AG04449 (cell line): ENCODE data around the gene CACNA1B.
"Not testable (repeated sequence)": the region's sequence is repeated elsewhere in the genome, so short reads cannot be mapped to it uniquely, and the experiment has no call there.

Experiments
- CTCF ChIA-PET: fragments of 350-600 bp; formaldehyde crosslinking; extraction: SDS; loops from one replicate; lab custom pipeline; 2021; ENCODE audit warnings: antibody characterized with exemption; lab: Yijun Ruan, JAX
- POLR2A ChIA-PET: fragments of 400-600, 350-600 bp; formaldehyde crosslinking; extraction: SDS; loops from one replicate; lab custom pipeline; 2020; ENCODE audit warnings: antibody characterized with exemption, inconsistent platforms; lab: Yijun Ruan, JAX
- DNase-seq: peaks from one replicate; pipeline ENCODE4 v3.0.0-alpha.2; 2010; ENCODE audit warnings: low read depth, low spot score
- H3K4me3 ChIP-seq: 2 replicates; pipeline ENCODE4 v1.5.1; 2011; ENCODE audit warnings: low read depth, mild to moderate bottlenecking, control low read depth, low read length
- TF ChIP-seq, protein P1 (sequence below): IDR thresholded peaks from one replicate; pipeline ENCODE4 v1.5.1; 2011; ENCODE audit warnings: mild to moderate bottlenecking, moderate library complexity, low read length, control low read depth, inconsistent platforms; ENCODE audit not compliant: insufficient read depth; ENCODE audit errors: missing control alignments

Gene CACNA1B

DNA sequence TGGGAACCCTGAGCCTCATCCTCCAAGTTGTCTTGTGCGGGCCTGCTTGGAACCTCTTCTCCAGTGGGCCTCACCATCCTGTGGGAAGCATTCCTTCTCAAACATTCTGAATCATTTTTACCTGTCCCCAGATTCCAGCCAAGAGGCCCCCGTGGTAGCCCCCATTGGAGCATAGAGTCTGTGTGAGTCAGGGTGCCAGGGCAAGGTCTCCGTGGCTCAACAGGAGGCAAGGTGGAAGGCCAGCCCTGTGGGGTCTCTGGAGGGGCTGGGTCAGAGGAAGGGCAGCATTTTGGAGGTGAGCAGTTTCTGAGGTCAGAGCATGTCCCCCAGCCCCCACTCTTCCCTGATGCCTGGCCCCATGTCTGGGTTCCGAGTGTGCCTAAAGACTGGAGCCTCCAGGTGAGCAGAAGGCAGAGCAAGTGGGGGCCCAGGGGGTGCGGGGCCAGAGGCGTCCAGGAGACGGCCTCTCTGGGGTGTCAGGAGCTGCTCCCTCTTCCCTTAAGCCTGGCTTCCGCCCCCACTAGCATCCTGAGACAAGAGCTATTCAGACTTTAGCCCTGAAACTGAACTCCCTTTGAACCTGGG lies 2.1 kb downstream of the CACNA1B start:
- no peak overlapping the region for H3K4me3 ChIP-seq
- CTCF ChIA-PET = no interaction called here
- POLR2A ChIA-PET = no interaction called here
- DNase-seq = no peak
- TF ChIP-seq, protein P1, sequence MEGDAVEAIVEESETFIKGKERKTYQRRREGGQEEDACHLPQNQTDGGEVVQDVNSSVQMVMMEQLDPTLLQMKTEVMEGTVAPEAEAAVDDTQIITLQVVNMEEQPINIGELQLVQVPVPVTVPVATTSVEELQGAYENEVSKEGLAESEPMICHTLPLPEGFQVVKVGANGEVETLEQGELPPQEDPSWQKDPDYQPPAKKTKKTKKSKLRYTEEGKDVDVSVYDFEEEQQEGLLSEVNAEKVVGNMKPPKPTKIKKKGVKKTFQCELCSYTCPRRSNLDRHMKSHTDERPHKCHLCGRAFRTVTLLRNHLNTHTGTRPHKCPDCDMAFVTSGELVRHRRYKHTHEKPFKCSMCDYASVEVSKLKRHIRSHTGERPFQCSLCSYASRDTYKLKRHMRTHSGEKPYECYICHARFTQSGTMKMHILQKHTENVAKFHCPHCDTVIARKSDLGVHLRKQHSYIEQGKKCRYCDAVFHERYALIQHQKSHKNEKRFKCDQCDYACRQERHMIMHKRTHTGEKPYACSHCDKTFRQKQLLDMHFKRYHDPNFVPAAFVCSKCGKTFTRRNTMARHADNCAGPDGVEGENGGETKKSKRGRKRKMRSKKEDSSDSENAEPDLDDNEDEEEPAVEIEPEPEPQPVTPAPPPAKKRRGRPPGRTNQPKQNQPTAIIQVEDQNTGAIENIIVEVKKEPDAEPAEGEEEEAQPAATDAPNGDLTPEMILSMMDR = no peak

DNA sequence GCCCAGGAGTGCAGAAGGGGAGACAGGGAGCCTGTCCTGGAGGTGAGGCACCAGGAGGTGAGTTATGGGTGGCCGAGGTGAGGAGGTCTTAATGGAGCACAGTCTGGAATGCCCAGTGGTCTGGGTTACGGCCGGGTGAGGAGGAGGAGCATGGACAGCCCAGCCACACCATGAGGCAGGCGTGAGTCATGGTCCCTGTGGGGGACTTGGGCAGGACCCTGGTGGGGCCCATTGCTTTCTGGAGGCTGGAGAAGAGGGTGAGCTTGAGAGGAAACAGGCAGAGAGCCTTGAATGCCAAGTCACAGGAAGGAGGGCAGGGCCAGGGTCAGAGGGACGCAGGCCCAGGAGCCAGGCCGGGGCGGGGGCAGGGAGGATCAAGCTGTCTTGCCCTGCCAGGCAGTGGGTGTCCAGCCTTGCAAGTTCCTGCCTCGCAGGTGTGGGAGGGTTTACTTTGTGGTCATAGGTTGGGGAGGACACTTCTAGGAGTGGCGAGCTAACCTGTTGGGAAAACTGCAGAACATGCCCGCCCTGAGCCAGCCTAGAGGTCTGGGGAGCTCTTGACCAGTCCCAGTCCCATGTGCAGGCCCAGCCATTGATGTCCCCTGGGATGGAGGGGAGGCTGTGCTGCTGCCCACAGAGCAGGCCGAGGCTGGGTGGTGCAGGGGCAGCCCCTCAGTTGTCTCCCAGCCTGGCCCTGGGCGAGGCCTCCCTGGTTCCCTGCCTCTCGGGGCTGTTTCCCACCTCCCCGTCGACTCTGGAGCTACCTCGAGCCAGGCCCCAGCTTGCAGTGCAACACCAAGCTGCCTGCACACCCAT lies 2.8 kb downstream of the CACNA1B start:
- TF ChIP-seq, protein P1 = no peak
- DNase-seq = no peak
- no peak overlapping the region for H3K4me3 ChIP-seq
- ChIA-PET POLR2A (no interaction called here), CTCF (no interaction called here)

DNA sequence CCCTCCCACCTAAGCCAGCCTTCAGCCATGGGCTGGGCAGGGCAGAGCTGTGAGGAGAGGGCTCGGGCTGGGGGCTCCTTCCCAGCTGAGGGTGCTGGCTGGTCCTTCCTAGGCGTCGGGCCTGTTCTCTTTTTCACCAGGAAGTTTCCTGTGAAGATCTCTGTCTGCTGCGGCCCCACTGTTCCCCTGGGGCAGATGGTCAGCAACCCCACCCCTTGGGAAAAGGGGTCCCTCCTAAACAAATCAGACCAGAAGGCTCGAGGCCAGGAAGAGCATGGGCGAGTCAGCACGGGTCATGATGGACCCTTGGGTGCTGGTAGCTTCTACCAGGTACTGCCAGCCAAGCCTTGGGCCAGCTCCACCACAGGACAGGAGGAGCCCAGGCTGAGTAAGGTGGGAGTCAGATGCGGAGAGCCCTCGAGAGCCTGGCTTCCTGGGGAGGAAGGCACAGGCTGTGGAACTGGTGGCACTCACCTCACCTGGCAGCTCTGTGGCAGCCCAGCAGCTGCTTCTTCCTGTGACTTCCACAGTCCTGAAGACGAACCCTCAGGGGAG lies 3.5 kb downstream of the CACNA1B start:
- POLR2A ChIA-PET = no interaction called here
- no peak overlapping the region for H3K4me3 ChIP-seq
- no peak for DNase-seq
- CTCF ChIA-PET = no interaction called here
- TF ChIP-seq, protein P1 = no peak

DNA sequence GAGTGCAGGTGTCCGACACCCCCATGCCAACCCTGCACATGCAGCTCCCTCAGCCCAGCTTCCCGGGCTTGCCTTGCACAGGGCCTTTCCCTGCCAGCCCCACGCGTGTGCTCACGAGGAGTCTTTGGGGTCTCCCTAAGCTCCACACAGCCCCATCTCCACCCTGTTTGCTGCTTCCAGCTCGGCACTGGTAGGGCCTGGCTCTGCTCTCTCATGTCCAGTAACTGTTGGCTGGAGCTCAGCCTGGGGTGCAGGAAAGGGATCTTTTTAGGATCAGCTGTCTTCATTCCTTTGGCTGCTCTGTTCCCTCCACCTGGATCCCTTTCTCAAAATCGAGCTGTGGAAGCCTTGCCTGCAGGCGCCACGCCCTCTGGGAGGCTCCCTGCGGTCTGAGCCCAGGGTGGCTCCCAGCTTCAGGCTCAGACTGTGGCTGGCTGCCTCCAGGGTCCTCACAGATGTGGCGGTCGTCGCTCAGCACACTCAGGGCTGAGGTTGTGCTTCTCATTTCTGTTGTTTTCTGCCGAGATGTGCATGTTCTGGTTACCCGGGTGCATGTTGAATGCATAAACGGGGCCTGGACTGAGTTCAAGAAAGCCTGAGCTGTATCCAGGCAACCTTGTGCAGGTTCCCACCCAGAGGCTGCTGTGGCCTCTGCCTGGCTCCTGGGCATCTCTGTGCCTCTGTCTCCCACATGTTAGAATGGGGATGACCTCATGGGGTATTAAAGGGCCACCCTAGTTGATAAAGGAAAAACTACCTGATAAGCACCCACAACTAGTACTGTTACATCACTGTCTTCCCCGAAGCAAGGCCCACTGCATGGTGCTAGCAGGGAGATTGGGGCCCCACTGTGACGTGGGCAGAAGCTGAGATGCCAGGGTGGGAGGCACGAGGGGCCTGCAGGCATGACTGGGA lies 4.3 kb downstream of the CACNA1B start:
- no peak for DNase-seq
- CTCF ChIA-PET = no interaction called here
- TF ChIP-seq, protein P1 = no peak
- no peak overlapping the region for H3K4me3 ChIP-seq
- POLR2A ChIA-PET = no interaction called here

DNA sequence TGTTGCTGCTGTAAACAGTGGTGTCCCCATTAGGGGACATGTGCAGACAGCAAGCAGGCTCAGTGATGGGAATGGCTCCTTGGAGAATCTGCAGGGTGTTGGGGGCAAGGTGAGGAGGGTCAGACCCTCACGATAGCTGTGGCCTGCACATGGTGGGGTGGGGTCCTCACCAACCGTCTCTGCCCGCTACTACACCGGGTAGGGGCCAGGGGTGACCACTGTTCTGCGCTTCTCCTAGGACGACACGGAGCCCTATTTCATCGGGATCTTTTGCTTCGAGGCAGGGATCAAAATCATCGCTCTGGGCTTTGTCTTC lies 4.9 kb downstream of the CACNA1B start:
- no peak overlapping the region for H3K4me3 ChIP-seq
- DNase-seq = no peak
- CTCF ChIA-PET = no interaction called here
- TF ChIP-seq, protein P1 = no peak
- POLR2A ChIA-PET = no interaction called here

DNA sequence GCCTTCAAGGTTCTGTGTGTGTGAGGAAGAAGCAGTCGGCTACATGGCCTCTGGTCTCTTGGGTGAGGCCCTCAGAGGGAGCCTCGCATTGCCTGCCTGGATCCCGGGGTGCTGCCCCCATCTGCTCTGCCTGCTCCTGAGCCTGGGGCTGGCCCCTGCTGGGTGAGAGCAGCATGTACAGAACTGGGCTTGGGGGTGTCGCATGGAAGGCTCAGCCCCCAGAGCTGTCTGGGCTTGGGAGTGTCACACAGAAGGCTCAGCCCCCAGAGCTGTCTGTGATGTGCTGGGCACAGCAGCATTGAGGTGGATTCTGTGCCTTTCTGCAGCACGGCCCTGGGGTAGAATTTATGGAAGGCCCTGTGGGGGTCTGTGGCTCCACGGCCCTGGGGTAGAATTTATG lies 6.4 kb downstream of the CACNA1B start:
- CTCF ChIA-PET = not testable (repeated sequence)

DNA sequence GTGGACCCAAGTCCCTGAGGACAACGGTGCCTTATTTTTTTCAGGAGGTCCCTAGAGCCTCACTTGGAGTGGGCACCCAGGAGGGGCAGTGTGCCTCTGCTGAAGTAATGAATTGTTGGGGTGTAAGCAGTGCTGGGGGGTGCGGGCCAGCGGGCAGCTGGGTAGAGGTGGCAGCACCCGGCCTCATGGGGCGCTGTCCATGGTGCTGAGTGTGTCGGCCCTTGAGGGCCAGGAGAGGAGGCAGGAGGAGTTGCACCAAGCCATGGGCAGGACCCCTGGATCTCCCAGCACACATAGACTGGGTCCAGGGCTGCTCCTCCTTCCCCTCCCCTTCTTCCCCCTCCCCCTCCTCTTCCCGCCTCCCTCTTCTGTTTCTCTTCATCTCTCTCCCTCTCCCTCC lies 7.0 kb downstream of the CACNA1B start:
- DNase-seq, CTCF ChIA-PET, POLR2A ChIA-PET, H3K4me3 ChIP-seq: not testable (repeated sequence)

More for the DNA sequence above, 6.4 kb downstream of the CACNA1B start:
- H3K4me3 ChIP-seq, POLR2A ChIA-PET, DNase-seq: not testable (repeated sequence)

DNA sequence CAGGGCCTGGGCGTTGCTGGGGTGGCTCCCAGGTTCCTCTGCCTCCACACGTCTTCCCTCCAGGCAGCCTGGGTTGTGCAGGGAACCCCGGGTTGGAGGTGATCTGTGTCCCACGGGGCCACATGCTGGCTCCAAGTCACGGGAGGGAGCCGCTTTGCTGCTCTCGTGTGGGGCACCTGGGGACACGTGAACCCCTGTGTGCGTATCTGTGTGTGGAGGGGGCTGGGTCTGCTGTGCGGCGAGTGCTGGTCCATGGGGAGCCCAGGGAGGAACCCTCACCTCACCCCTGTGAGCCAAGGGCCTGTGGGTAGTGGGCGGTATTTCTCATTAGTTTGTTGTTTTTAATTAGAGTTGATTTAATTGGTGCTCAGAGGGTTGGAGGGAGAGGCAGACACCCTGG lies 7.5 kb downstream of the CACNA1B start:
- POLR2A ChIA-PET, H3K4me3 ChIP-seq, DNase-seq, CTCF ChIA-PET: not testable (repeated sequence)

DNA sequence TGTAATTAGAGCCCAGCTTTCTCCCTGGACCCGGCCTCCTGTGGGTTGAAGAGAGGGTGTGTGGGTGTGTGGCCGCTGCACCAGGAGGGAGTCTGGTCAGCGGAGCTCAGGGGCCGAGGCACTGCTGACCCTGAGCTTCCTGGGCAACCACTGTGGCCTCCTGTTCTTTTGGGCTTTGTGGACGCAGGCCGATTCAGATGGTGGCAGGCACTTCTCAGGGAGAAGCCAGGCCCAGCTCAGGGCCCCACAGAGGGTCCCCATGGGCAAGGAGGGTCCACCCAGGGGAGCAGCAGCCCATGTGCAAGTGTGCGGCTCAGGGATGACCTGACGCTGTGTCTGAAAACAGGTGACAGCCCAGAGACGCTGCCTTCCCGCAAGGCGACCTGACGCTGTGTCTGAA lies 11.0 kb downstream of the CACNA1B start:
- POLR2A ChIA-PET, CTCF ChIA-PET, DNase-seq, H3K4me3 ChIP-seq: not testable (repeated sequence)

DNA sequence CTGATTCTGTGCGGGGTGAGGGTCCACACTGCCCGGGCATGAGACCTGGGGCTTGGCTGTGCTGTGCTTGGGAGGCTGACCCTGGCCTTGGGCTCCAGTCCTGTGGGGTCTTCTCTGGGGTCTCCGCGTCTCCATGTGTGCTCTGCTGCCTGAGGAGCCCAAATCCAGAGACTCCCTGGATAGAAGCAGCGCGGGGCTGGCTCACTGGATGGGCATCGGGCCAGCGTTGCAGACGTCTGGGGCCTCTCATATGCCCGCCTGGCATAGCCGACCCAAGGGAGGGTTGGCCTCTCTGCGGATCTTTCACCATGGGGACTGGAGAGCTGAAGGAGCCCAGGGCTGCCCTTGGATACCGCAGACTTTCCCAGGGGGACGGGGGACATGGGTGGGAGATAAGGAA lies 12.4 kb downstream of the CACNA1B start:
- POLR2A ChIA-PET, DNase-seq, H3K4me3 ChIP-seq, CTCF ChIA-PET: not testable (repeated sequence)
